SK-N-MC (cell line): ENCODE data around the gene KIF4B.

Source experiments
- EZH2 ChIP-seq: fragments of 200-600 bp; sonication (generic); IDR thresholded peaks from one replicate; pipeline ENCODE4 v1.6.1; 2017; ENCODE audit warnings: antibody characterized with exemption
- POLR2AphosphoS5 ChIP-seq: IDR thresholded peaks from 2 replicates; pipeline ENCODE4 v1.6.1; 2012; ENCODE audit warnings: mild to moderate bottlenecking, low read depth, low read length, borderline replicate concordance

- TF ChIP-seq EZH2 (no peak), POLR2AphosphoS5 (no peak)
Observed at GRCh38 chr5:155029240-155029639, 15.7 kb downstream of the KIF4B start.
